GM18526 (cell line): ENCODE results near the gene VGLL1.

Source experiments
- POLR2A ChIP-seq: IDR thresholded peaks from 3 replicates; pipeline ENCODE4 v1.6.1; 2011; ENCODE audit not compliant: insufficient read length; ENCODE audit errors: extremely low read depth

VGLL1 gene

DNA sequence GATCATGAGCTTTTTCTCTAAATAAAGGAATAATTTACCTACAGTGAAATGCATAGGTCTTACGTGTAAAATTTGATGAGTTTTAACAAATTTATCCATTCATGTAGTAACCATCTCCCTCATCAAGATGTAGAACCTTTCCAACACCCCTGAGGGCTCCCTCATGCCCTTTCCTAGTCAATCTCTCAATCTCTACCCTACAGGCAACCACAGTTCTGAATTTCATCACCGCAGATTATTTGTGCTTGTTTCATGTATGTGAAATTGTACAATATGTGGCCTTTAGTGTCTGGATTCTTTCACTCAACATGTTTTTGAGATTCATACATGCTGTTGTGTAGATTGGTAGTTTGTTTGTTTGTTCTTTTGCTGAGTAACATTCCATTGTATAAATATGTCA lies 2.1 kb downstream of the VGLL1 start:
- TF ChIP-seq POLR2A: no peak

DNA sequence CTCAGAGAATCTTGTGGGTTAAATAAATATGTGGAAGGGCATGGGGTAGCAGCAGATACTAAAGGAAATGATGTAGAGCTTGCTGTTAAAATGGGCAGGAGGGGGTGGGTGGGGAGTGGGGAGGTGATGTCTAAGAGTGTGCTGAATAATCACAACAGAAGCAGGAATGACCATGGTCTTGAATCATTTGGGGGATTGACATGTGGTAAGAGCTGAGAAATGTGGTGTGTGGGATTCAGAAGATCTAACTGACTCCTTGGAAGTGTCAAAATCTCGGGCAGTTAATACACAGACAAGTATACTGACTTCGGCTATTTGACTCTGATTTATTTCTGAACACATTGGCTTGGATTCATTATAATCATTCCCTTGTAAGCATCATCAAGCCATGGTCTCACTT lies 6.8 kb downstream of the VGLL1 start:
- TF ChIP-seq POLR2A: no peak

GRCh38 chrX:136540226-136540625 lies 8.2 kb downstream of the VGLL1 start:
- no peak for TF ChIP-seq POLR2A

- TF ChIP-seq POLR2A: no peak
These were observed 9.3 kb downstream of the VGLL1 start for GRCh38 chrX:136541294-136541693.

- no peak for TF ChIP-seq POLR2A
These were observed 10.3 kb downstream of the VGLL1 start for GRCh38 chrX:136542281-136542680.

DNA sequence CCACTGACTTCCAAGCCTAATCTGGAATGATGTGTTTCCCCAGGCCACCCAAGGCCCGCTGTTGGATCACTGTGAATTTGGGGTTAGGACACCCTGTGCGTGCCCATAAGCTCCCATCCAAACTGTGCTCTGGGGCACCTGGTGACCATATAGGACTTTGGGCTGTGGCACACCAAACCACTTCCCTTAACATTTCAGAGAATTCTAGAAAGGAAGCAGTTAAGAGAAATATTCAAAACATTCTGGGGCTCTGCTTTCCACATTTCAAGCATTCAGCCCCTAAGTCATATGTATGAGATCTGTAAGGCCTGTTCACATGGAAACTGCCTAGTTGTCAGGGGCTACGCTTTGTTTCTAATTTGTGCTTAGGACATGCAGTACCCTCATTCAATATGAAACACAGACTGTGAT lies 14.4 kb downstream of the VGLL1 start:
- no peak for TF ChIP-seq POLR2A

DNA sequence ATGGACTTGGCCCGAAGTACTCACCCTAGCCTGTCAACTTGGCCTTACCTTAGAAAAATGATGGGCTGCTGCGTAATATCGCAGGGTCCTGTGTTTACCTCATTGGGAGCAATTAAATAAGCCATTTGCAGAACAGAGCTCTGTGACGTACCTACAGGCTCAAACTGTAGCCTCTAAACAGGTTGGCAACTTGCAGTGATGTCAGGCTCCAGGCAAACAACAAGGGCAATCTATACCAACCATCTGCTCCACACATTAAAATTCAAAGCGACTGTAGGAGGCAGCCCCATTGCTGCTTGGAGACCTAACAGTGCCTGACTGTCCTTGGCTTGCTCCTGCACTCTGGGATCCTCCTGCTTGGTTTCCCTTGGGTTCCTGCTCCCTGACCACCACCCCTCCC lies 17.2 kb downstream of the VGLL1 start:
- TF ChIP-seq POLR2A: no peak

GRCh38 chrX:136551410-136551809 lies 19.4 kb downstream of the VGLL1 start:
- TF ChIP-seq POLR2A: no peak

GRCh38 chrX:136555694-136556093 lies 23.7 kb downstream of the VGLL1 start:
- TF ChIP-seq POLR2A: no peak

DNA sequence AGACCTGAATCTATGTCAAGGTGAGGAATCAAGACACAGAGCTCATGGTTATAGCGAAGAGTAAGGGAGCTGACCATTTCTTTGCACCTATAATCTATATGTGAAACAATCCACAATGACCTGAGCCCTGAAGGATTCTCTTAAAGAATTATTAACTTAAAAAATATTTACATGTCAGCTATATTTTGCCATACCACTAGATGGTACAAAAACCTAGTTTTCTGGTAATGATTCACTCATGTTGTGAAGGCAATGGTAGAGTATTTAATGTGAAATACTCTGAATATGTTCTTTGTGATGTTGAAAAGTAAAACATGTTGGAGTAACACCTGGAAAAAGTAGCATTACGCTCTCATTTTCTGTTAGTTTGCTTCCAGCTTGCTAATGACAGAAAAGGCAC lies 40.0 kb downstream of the VGLL1 start:
- TF ChIP-seq POLR2A: no peak

DNA sequence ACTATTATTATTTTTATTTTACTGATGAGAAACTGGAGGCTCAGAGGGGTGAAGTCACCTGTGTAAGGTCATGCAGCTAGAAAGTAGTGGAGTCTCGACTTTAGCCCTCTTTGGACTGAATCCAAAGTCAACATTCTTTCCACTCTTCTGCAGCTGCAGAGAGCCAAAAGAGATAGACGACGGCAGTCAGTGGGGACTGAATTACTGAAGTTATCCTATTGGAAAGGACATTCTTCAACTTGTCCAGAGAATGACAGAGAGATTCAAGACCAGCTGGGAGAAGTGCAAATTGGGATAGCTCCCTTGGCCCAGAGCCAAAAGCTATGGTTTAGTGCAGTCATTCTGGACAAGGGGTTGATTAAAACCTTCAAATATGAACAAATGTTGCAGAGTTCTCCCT lies 42.5 kb downstream of the VGLL1 start:
- TF ChIP-seq POLR2A: no peak

DNA sequence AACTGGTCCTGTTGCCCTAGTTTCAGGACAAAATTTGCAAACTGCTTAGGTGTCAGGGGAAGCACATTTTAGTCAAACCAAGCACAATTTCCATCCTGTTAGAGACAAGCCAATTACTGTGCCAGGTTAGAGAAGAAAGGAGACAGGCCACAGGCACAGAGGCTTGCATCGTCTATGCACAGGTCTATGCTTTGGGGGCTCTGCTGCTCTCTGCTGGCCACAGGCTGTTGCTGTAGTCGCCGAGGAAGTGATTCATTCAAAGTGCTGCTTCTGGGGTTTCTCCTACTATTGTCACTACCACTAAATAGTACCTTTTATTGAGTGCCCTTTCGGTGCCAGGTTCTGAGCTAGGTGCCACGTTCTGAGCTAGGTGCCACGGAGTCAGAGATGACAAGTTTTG lies 45.5 kb downstream of the VGLL1 start:
- no peak for TF ChIP-seq POLR2A

- TF ChIP-seq POLR2A: no peak
These were observed 48.3 kb downstream of the VGLL1 start for GRCh38 chrX:136580316-136580715.

GRCh38 chrX:136582624-136583023 lies 50.6 kb downstream of the VGLL1 start:
- no peak for TF ChIP-seq POLR2A

- no peak for TF ChIP-seq POLR2A
These were observed 52.5 kb downstream of the VGLL1 start for GRCh38 chrX:136584545-136584944.

GRCh38 chrX:136585262-136585661 lies 53.2 kb downstream of the VGLL1 start:
- no peak for TF ChIP-seq POLR2A

GRCh38 chrX:136585960-136586359 lies 53.9 kb downstream of the VGLL1 start:
- TF ChIP-seq POLR2A: no peak

DNA sequence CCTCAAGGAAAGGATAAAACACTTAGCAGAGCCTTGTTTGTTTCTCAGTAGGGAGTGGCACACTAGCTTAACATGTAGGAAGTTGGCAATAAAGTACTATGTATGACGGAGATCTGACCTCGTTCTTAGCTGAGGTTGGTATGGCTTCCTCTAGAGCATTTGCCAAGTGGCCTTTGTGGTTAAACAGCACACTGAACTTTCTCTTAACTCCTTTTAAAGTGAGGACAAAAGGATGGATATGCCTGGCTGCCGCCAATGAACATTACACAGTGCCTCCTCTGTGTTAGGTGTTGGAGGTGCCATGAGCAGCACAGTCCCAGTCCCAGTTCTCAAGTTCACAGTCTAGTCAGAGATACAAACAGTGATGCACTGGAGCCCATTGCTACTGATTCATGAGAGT lies 54.4 kb downstream of the VGLL1 start:
- TF ChIP-seq POLR2A: no peak

GRCh38 chrX:136587532-136587931 lies 55.5 kb downstream of the VGLL1 start:
- TF ChIP-seq POLR2A: no peak

GRCh38 chrX:136588036-136588435 lies 56.0 kb downstream of the VGLL1 start:
- no peak for TF ChIP-seq POLR2A
